HG02610 (cell line): Measurements from ENCODE around the gene CCDC149.

Experiments used
- ATAC-seq: cut with Tn5 transposase; IDR thresholded peaks from one replicate; pipeline ENCODE4 v1.9.1; 2021; ENCODE audit warnings: mild to moderate bottlenecking, moderate library complexity; ENCODE audit not compliant: unreplicated experiment

Gene CCDC149

GRCh38 chr4:24805566-24805965, 107.3 kb downstream of the CCDC149 start:
- no peak for ATAC-seq

DNA sequence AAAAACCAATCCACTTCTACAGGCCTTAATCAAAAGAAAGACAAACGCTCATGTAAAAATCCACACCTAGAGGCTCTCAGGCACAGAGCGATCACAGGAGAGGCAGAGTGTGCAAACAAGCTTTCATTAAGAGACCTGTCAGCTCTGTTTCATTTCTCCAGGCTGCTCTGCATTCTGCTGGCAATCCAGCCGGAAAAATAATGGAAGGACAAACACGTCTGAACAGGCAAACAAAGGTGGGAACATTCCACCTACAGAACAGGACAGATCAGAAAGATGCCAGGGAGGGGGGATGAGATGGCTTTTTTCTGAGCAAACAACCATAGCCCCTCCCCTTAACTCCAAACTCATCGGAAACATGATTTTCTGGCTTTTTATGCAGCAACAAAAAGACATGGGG, 107.8 kb downstream of the CCDC149 start:
- ATAC-seq, result no peak

DNA sequence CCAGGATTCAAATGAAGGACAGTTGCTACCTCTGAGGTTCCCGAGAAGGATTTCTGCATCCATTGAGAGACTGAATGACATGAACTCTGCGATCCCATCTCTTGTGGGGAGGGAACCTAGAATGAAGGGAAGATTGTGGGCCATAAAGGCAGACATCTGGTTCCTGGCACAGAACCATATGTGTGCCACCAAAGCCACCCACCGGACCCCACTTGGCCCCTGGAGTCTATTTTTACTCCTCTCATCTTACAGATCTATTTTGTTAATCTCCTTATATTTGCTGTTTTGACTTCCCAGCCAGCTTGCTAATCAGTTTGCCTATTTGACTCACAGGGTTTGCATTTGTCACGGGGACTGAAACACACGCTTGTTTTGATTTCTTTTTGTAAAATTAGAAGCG, 110.2 kb downstream of the CCDC149 start:
- no peak for ATAC-seq

DNA sequence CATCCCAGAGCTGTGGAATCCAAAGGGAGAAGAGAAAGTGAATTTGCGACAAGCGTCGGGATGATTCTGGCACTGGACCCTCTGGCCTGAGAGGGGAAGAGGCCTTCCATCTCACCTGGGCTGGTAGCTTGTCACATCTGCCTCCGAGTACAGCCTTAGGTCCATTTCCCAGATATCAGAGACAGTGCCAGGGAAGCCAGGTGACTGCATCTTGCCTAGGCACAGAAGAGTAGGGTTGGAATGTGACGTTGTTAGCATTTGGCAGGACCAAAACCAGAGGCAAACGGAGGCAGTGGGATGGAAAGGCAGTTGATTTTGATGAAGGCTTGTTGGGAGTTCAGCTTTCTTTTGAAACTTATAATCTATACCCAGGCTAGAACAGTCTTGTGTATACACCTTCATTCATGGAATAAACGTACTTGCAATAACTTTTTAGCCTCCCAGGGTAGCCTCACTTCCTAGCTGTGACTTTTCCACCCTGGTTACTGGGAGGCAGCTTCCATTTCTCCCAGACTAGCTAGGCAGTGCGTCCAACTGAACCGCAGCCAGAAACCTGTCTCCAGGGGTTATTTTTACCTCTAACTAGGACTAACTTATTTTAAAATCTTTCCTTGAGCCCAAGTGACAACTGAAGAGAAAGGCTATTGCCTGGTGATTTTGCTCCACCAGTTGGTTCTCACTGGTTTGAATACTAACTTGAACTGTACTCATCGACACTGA, 111.5 kb downstream of the CCDC149 start:
- ATAC-seq, result no peak

DNA sequence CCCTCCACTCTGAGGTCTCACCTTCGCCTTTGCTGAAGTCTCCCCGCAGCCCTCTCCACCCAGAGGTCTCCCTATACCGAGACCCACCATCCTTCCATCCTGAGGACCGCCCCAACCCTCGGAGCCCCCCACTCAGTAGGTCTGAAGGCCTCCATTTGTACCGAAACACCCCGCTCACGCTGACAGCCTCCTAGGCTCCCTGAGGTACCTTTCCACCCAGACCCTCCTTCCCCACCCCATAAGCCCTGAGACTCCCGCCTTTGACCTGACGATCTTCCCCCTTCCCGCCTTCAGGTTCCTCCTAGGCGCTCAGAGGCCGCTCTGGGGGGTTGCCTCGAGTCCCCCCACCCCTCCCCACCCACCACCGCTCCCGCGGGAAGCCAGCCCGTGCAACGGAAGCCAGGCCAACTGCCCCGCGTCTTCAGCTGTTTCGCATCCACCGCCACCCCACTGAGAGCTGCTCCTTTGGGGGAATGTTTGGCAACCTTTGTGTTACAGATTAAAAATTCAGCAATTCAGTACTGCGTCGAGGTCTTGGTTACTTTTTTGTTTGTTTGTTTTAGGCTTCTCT, 112.4 kb downstream of the CCDC149 start:
- no peak for ATAC-seq

GRCh38 chr4:24799544-24800324, 113.1 kb downstream of the CCDC149 start:
- no peak for ATAC-seq

- no peak for ATAC-seq
Observed at GRCh38 chr4:24799196-24799543, 113.7 kb downstream of the CCDC149 start.

GRCh38 chr4:24798036-24798610, 114.7 kb downstream of the CCDC149 start:
- no peak for ATAC-seq

- ATAC-seq, result no peak
Observed at GRCh38 chr4:24796620-24797019, 116.2 kb downstream of the CCDC149 start.

- no peak for ATAC-seq
Observed at GRCh38 chr4:24795666-24796381, 117.0 kb downstream of the CCDC149 start.

GRCh38 chr4:24794916-24795665, 117.8 kb downstream of the CCDC149 start, which contains the start of gene SOD3:
TSS of gene SOD3 (plus strand) at chr4:24795573. CDS start at chr4:24799522, 3,949 bp downstream.
- ATAC-seq, result no peak

DNA sequence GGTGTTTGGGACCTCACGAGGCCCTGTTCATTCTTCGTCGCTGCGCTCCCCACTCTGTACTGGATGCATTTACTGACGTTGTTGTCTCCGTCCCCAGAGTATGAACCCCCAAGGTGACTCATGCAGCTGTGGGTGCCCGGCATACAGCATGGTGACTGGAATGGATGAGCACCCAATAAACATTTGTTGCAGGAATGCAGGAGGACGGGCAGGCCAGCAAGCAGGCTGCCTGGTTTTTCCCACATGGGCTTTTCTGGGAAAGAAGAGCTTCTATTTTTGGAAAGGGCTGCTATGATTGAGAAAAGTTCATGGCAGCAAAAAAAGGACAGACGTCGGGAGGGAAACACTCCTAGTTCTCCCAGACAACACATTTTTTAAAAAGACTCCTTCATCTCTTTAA, 118.4 kb downstream of the CCDC149 start:
- no peak for ATAC-seq

DNA sequence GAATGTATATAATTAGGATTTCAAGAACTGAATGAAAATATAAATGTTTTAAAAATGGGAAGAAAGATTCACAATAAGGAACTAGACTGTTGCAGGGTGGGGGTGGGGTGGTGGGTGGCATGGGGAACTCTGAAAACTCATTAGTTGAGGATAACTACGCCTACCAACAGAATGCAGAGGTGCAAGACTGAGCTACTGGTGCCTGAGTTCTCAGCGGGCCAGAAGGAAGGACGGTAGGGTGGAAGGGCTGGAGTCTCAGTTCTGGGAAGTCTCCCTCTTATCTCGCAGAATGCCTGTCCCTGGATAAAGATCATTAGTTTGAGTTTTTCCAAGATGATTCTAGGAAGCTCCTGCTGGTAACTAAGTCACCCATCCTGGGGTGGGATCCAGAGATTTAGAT, 118.8 kb downstream of the CCDC149 start:
- no peak for ATAC-seq

DNA sequence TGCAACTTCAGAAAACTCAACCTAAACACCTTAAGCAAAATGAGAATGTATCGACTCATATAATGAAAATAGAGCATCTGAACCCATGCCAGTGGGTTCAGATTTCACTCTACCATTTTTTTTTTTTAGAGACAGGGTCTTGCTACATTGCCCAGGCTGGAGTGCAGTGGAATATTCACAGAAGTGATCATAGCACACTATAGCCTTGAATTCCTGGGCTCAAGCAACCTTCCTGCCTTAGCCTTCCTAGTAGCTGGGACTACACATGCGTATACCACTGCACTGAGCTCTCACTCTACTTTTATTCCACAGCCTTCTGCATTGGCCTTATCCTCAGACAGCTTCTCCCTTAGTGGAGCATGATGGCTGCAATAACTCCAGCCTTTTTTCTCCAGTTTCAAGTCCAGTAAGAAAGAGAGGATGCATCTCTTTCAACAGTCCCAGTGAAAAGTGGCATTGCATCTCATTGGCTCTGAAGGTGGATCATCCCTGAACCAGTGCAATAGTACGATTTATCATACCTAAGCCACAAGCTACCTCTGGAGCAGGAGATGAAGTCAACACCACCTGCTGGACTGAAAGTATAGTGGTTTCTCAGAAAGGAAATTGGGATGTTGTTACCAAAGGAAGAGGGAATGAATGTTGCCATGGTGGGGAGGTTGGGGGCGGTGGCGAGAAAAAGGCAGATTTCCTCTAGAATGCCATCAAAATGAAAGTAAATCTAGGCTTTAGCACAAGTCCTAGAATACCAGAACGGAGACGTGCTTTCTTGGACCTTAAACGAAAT, 119.4 kb downstream of the CCDC149 start:
- ATAC-seq, result no peak

- ATAC-seq, result no peak
Observed at GRCh38 chr4:24792552-24792951, 120.3 kb downstream of the CCDC149 start.

GRCh38 chr4:24791043-24791442, 121.8 kb downstream of the CCDC149 start:
- no peak for ATAC-seq

DNA sequence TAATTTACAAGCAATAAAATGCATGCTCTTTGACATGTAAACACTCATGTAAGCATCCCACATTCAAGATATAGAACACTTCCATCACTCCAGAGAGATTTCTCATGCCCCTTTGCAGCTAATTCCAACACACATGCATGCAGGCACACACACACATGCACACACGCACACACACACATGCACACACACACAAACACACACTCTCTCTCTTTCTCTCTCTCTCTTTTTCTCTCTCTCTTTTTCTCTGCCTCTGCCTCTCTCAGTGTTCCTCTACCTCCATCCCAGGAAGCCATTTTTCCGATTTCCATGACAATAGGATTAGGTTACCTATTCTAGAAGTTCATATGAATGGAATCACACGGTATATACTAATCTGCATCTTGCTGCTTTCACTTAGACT, 129.3 kb downstream of the CCDC149 start:
- ATAC-seq, result no peak

GRCh38 chr4:24781999-24782745, 130.7 kb downstream of the CCDC149 start:
- ATAC-seq, result no peak

- no peak for ATAC-seq
Observed at GRCh38 chr4:24780936-24781495, 131.8 kb downstream of the CCDC149 start.
